Mucosa of descending colon (tissue), 3 donors: ENCODE results near the gene GABRA5. TPM values are rescaled to one million over a fixed set of nuclear protein-coding genes. Genes with fewer than 3 reads are reported as not detected.

Experiments used
- ATAC-seq: fragments of 200-7000 bp; cut with Tn5 transposase; one replicate; pipeline ENCODE4 v1.9.1; 2020; ENCODE audit warnings: mild to moderate bottlenecking, moderate library complexity
- DNase-seq, 3 donors: peaks; one replicate each; pipeline ENCODE4 v3.0.0-alpha.2; 2020
- H3K36me3 ChIP-seq: fragments of 200-600 bp; one replicate; pipeline ENCODE4 v1.8.0; 2021; ENCODE audit warnings: low read depth, mild to moderate bottlenecking
- H3K4me1 ChIP-seq: fragments of 200-600 bp; one replicate; pipeline ENCODE4 v1.8.0; 2021; ENCODE audit warnings: low read depth, mild to moderate bottlenecking
- H3K4me3 ChIP-seq: fragments of 200-600 bp; one replicate; pipeline ENCODE4 v1.8.0; 2021; ENCODE audit warnings: mild to moderate bottlenecking
- H3K9me3 ChIP-seq: fragments of 200-600 bp; one replicate; pipeline ENCODE4 v1.8.0; 2021; ENCODE audit warnings: mild to moderate bottlenecking
- CTCF ChIP-seq: fragments of 200-600 bp; IDR thresholded peaks from one replicate; pipeline ENCODE4 v1.8.0; 2022; ENCODE audit warnings: antibody characterized with exemption, mild to moderate bottlenecking
- intact Hi-C, 2 donors: fragments of 100-400 bp; cut with DNase I in 1 of 2; cut with micrococcal nuclease in 1 of 2; formaldehyde crosslinking; loops; one replicate each; pipeline versions ENCODE4 v1.11.0 to v1.11.1; 2022; cut with DNase I, micrococcal nuclease
- total RNA-seq, 3 donors: library from RNA; stranded (reverse); fragmentation: NEBNext Ultra II Directional in 2 of 3; extraction: Animal tissue kit (Norgen Biotek cat#: 25700) in 2 of 3; gene quantifications; one replicate each; pipeline versions ENCODE4 v1.2.1 to v1.2.4, GENCODE V29; 2021 to 2023
- donor health status: DM: no; HTN: no; CAD: no; lungs with moderate emphysema.
- donor health status: DM: no; HTN: no; CAD: no.
- donor health status: DM: no; HTN: yes; CAD: no.

GABRA5 gene
- total RNA-seq, 3 donors from 2014 or later, result not detected

GRCh38 chr15:26888761-26889160 is 21.9 kb downstream of the GABRA5 start:
- no peaks in the 10 kb centered on the region for H3K9me3 ChIP-seq
- intact Hi-C loops, result loop anchor here in 1 of 2 donors (10.0 kb wide), 1 partner anchor 126 kb away; no protein-coding TSS in a partner anchor
- TF ChIP-seq CTCF, result no peak
- H3K4me3 ChIP-seq, result no peak overlapping the region
- H3K4me1 ChIP-seq, result no peaks in the 10 kb centered on the region
- DNase-seq (no peak), ATAC-seq (no peak)
- H3K36me3 ChIP-seq, result no peaks in the 10 kb centered on the region

GRCh38 chr15:26889298-26889898 is 22.5 kb downstream of the GABRA5 start:
- Histone ChIP-seq H3K4me3 (no peak overlapping the region), H3K36me3 (no peaks in the 10 kb centered on the region), H3K4me1 (no peaks in the 10 kb centered on the region), H3K9me3 (no peaks in the 10 kb centered on the region)
- TF ChIP-seq CTCF, result no peak
- DNase-seq (peak in 1 of 3 donors; percentile 55), ATAC-seq (no peak)
- intact Hi-C loops, result loop anchor here in 1 of 2 donors (10.0 kb wide), 1 partner anchor 125 kb away; no protein-coding TSS in a partner anchor

- H3K4me3 ChIP-seq, result no peak overlapping the region
- intact Hi-C loops, result no loop called here
- TF ChIP-seq CTCF, result no peak
- no peaks in the 10 kb centered on the region for H3K9me3 ChIP-seq
- no peaks in the 10 kb centered on the region for H3K36me3 ChIP-seq
- no peaks in the 10 kb centered on the region for H3K4me1 ChIP-seq
- ATAC-seq, result no peak
- DNase-seq, result no peak
These were observed 23.6 kb downstream of the GABRA5 start for GRCh38 chr15:26890451-26890850.

- ATAC-seq (no peak), DNase-seq (no peak)
- Histone ChIP-seq H3K9me3 (no peaks in the 10 kb centered on the region), H3K36me3 (no peaks in the 10 kb centered on the region), H3K4me3 (no peak overlapping the region), H3K4me1 (no peaks in the 10 kb centered on the region)
- TF ChIP-seq CTCF, result no peak
- intact Hi-C loops, result no loop called here
These were observed 24.1 kb downstream of the GABRA5 start for GRCh38 chr15:26890988-26891387.

GRCh38 chr15:26891448-26892181 is 24.8 kb downstream of the GABRA5 start:
- no peak overlapping the region for H3K4me3 ChIP-seq
- intact Hi-C loops, result no loop called here
- TF ChIP-seq CTCF, result no peak
- DNase-seq (peak in 2 of 3 donors; percentile 43 to 50), ATAC-seq (peak; percentile 58)
- H3K36me3 ChIP-seq, result no peaks in the 10 kb centered on the region
- no peaks in the 10 kb centered on the region for H3K9me3 ChIP-seq
- H3K4me1 ChIP-seq, result no peaks in the 10 kb centered on the region
